PC-3 (cell line): ENCODE results near the gene HMGXB4. TPM values are rescaled to one million over a fixed set of nuclear protein-coding genes. Genes with fewer than 3 reads are reported as not detected.
A peak's percentile ranks its signal among the peaks of the same experiment; 100 is the strongest.

Experiments used
- ATAC-seq: fragments of 200-7000 bp; cut with Tn5 transposase; 2 replicates; pipeline ENCODE4 v1.9.1; 2020; ENCODE audit warnings: mild to moderate bottlenecking, moderate library complexity
- Bru-seq: library from RNA; stranded (reverse); fragments of 400-500 nt; gene quantifications from one replicate; lab custom pipeline; 2021; lab: Mats Ljungman, UMichigan
- BruChase-seq, 2 experiments: library from RNA; stranded (reverse); fragments of 400-500 nt; gene quantifications; one replicate each; lab custom pipeline; 2021; lab: Mats Ljungman, UMichigan
- BruUV-seq: library from RNA; stranded (reverse); fragments of 400-500 nt; replicated peaks from 2 replicates; lab custom pipeline; 2021; lab: Mats Ljungman, UMichigan
- CTCF ChIA-PET: fragments of 300-600 bp; sonication (Branson Sonifier 250); formaldehyde crosslinking; loops from one replicate; lab custom pipeline; 2022; ENCODE audit warnings: antibody characterized with exemption; lab: Charles Lee
- POLR2A ChIA-PET: fragments of 300-600 bp; sonication (Branson Sonifier 250); formaldehyde crosslinking; loops from one replicate; lab custom pipeline; 2022; ENCODE audit warnings: antibody characterized with exemption; ENCODE audit not compliant: unreplicated experiment; lab: Charles Lee
- DNase-seq: peaks from one replicate; pipeline ENCODE4 v3.0.0-alpha.2; 2015
- H2AFZ ChIP-seq: fragments of 300-600 bp; sonication (generic); 2 replicates; pipeline ENCODE4 v1.6.0; 2016; ENCODE audit warnings: antibody characterized with exemption, low read length
- H3F3A ChIP-seq: fragments of 300-600 bp; sonication (generic); one replicate; pipeline ENCODE4 v1.6.0; 2017; ENCODE audit warnings: antibody characterized with exemption, low read length, control low read depth, mild to moderate bottlenecking; ENCODE audit not compliant: unreplicated experiment
- H3K27ac ChIP-seq: fragments of 300-600 bp; sonication (generic); 2 replicates; pipeline ENCODE4 v1.5.1; 2016; ENCODE audit warnings: mild to moderate bottlenecking, low read length
- H3K27me3 ChIP-seq: fragments of 300-600 bp; sonication (generic); 2 replicates; pipeline ENCODE4 v1.6.1; 2016; ENCODE audit warnings: low read length, mixed read lengths
- H3K36me3 ChIP-seq: fragments of 300-600 bp; sonication (generic); 2 replicates; pipeline ENCODE4 v1.6.1; 2016; ENCODE audit warnings: low read depth, mixed run types, low read length, mixed read lengths
- H3K4me1 ChIP-seq: fragments of 300-600 bp; sonication (generic); 2 replicates; pipeline ENCODE4 v1.5.1; 2016; ENCODE audit warnings: low read length; ENCODE audit not compliant: insufficient read depth
- H3K4me2 ChIP-seq: fragments of 300-600 bp; sonication (generic); 2 replicates; pipeline ENCODE4 v1.6.0; 2016; ENCODE audit warnings: low read length
- H3K4me3 ChIP-seq: fragments of 300-600 bp; sonication (generic); 2 replicates; pipeline ENCODE4 v1.5.1; 2016; ENCODE audit warnings: mild to moderate bottlenecking, low read length, mixed read lengths
- H3K79me2 ChIP-seq: fragments of 300-600 bp; sonication (generic); 2 replicates; pipeline ENCODE4 v1.6.1; 2017; ENCODE audit warnings: low read length, mixed read lengths
- H3K9ac ChIP-seq: fragments of 300-600 bp; sonication (generic); 2 replicates; pipeline ENCODE4 v1.6.0; 2016; ENCODE audit warnings: mild to moderate bottlenecking, low read length
- H3K9me2 ChIP-seq: fragments of 300-600 bp; sonication (generic); replicated peaks from 2 replicates; pipeline ENCODE4 v1.6.1; 2016; ENCODE audit warnings: mixed run types, low read length, mixed read lengths
- H3K9me3 ChIP-seq: fragments of 300-600 bp; sonication (generic); 2 replicates; pipeline ENCODE4 v1.6.1; 2016; ENCODE audit warnings: low read length, mixed read lengths
- H4K20me1 ChIP-seq: fragments of 300-600 bp; sonication (generic); 2 replicates; pipeline ENCODE4 v1.6.1; 2016; ENCODE audit warnings: low read length, mixed read lengths
- EZH2 ChIP-seq: fragments of 300-600 bp; sonication (generic); IDR thresholded peaks from one replicate; pipeline ENCODE4 v1.6.1; 2017; ENCODE audit warnings: antibody characterized with exemption, mild to moderate bottlenecking, low read length; ENCODE audit not compliant: unreplicated experiment
- EZH2phosphoT487 ChIP-seq: fragments of 300-600 bp; sonication (generic); IDR thresholded peaks from 2 replicates; pipeline ENCODE4 v1.6.1; 2018; ENCODE audit warnings: mild to moderate bottlenecking, antibody characterized with exemption, low read length, borderline replicate concordance
- intact Hi-C: fragments of 100-400 bp; cut with micrococcal nuclease; formaldehyde crosslinking; loops from 2 replicates; pipeline ENCODE4 v1.9.0; 2023
- long read RNA-seq: library from polyadenylated mRNA; unstranded; transcript quantifications from one replicate; pipeline ENCODE4 v2.0.0, GENCODE V29; 2021; ENCODE audit not compliant: unreplicated experiment
- total RNA-seq: library from RNA; depleted of rRNA; stranded (reverse); fragments of >200 nt; gene quantifications from 2 replicates; pipeline ENCODE4 v1.2.3, GENCODE V29; 2014; rRNA removed
- TF ChIP-seq, protein P1 (sequence below): fragments of 300-600 bp; sonication (generic); conservative IDR thresholded peaks from 2 replicates; pipeline ENCODE4 v1.5.1; 2017; ENCODE audit warnings: antibody characterized with exemption, low read depth, mild to moderate bottlenecking, low read length

HMGXB4 gene, protein sequence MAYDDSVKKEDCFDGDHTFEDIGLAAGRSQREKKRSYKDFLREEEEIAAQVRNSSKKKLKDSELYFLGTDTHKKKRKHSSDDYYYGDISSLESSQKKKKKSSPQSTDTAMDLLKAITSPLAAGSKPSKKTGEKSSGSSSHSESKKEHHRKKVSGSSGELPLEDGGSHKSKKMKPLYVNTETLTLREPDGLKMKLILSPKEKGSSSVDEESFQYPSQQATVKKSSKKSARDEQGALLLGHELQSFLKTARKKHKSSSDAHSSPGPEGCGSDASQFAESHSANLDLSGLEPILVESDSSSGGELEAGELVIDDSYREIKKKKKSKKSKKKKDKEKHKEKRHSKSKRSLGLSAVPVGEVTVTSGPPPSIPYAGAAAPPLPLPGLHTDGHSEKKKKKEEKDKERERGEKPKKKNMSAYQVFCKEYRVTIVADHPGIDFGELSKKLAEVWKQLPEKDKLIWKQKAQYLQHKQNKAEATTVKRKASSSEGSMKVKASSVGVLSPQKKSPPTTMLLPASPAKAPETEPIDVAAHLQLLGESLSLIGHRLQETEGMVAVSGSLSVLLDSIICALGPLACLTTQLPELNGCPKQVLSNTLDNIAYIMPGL
- 12.9 and 18.1 TPM in 2 replicates for total RNA-seq
- Bru-seq, nascent RNA: percentile 84 among the genes with signal in this experiment
- percentile 84 among the genes with signal in this experiment for BruChase-seq, experiment 1, labeled RNA remaining after a 6-hour chase
- percentile 86 among the genes with signal in this experiment for BruChase-seq, experiment 2, labeled RNA remaining after a 2-hour chase
- long read RNA-seq, transcript HMGXB4-203 (4 exons, 1,257 nt): major isoform, 9 of 31 reads
- long read RNA-seq, transcript HMGXB4-204 (5 exons, 1,325 nt): minor isoform, 5 of 31 reads
- long read RNA-seq, partial matches to known transcripts: 15 of 31 reads
- long read RNA-seq, other reads (novel, unspliced or antisense): 2 of 31 reads

DNA sequence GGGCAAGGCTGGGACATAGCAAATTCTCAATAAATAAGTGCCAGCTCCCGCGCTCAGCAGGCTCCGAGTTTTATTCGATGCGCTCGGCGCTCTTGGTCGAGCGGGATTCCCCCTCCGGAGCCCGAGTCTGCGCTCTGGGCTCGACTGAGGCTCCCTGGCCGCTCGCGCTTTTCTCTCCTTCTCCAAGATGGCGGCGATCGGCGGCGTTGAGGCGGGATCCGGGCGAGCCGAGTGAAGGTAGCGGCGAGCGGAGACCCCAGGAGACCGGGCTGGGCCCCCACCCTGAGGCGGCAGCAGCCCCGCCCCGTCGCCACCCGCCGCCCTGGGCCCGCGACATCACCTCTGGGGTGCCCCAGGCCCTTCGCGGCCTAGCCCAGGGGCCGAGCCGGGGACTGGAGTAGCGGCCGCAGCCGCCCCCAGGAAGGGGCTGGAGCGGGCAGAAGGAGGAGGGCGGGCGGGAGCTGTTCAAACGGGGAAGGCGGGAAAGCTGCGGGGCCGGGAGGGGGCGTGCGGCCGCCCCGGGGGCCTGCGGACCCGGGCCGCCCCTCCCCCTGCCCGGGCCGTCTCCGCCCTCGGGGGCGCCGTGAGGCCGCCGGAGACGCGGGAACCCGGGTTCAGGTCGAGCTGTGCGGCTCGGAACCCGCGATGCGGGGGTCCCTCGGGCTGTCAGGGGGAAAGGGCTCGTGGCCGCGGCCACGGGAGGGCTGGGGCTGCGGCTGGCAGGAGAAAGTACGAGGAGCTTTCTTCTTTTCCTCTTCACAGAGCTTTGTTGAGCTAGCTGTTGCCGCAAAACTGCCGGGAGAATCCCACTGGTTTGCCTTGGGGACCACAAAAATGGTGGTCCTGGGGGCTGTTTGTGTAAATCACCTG, at the start of gene HMGXB4:
Gene HMGXB4, plus strand, starts transcription at position 173 of the 870 bp plus-strand sequence. CDS start 4,898 bp downstream, outside the sequence.
- peak within 1 kb of the TSS; percentile 99 for H2AFZ ChIP-seq
- H3K27me3 ChIP-seq: no peaks in the 10 kb centered on the region
- no TSS peak for BruUV-seq
- H3K36me3 ChIP-seq: peaks cover 11% of the 10 kb centered on the region; the same call in 1 of the 2 replicates
- no peaks in the 10 kb centered on the region for H3K9me2 ChIP-seq
- CTCF ChIA-PET: interaction anchor here (1.0 kb wide), 1 partner anchor 26 kb away, joined by 5 read pairs; no protein-coding TSS in a partner anchor
- POLR2A ChIA-PET: no interaction called here
- H3F3A ChIP-seq: no peaks in the 10 kb centered on the region
- peaks cover 14% of the 10 kb centered on the region; the same call in 1 of the 2 replicates for H4K20me1 ChIP-seq
- intact Hi-C loops: no loop called here
- H3K27ac ChIP-seq: peak within 1 kb of the TSS; percentile 60
- peak within 1 kb of the TSS; percentile 99 for H3K9ac ChIP-seq
- peak within 1 kb of the TSS; percentile 92 for H3K4me2 ChIP-seq
- ATAC-seq: peak; percentile 87
- peaks cover 44% of the 10 kb centered on the region for H3K79me2 ChIP-seq
- peaks cover 14% of the 10 kb centered on the region; the same call in 1 of the 2 replicates for H3K4me1 ChIP-seq
- H3K9me3 ChIP-seq: no peaks in the 10 kb centered on the region
- peak within 1 kb of the TSS; percentile 97 for H3K4me3 ChIP-seq
- TF ChIP-seq EZH2phosphoT487 (no peak), EZH2 (no peak)
- TF ChIP-seq, protein P1, sequence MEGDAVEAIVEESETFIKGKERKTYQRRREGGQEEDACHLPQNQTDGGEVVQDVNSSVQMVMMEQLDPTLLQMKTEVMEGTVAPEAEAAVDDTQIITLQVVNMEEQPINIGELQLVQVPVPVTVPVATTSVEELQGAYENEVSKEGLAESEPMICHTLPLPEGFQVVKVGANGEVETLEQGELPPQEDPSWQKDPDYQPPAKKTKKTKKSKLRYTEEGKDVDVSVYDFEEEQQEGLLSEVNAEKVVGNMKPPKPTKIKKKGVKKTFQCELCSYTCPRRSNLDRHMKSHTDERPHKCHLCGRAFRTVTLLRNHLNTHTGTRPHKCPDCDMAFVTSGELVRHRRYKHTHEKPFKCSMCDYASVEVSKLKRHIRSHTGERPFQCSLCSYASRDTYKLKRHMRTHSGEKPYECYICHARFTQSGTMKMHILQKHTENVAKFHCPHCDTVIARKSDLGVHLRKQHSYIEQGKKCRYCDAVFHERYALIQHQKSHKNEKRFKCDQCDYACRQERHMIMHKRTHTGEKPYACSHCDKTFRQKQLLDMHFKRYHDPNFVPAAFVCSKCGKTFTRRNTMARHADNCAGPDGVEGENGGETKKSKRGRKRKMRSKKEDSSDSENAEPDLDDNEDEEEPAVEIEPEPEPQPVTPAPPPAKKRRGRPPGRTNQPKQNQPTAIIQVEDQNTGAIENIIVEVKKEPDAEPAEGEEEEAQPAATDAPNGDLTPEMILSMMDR: no peak
- DNase-seq: peak; percentile 78

DNA sequence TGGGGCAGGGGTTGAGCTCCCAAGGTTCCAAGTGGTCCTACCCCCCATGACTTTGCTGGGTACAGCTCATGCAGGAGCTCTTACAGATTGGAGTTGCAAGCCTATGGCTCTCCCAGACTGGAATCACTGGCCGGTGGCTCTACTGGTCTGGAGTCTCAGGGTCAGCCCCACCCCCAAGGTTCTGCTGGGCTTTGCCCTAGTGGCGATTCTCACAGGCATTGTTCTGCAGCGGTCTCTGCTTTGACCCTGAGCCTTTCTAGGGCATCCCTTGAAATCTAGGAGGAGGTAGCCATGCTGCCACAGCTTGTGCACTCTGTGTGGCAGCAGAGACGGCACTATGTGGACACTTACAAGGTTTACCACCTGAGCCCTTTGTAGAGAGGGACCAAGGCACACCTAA, 49.3 kb upstream of the HMGXB4 start:
- H3K36me3 ChIP-seq: no peaks in the 10 kb centered on the region
- no peaks in the 10 kb centered on the region for H4K20me1 ChIP-seq
- no peak overlapping the region for H3K4me2 ChIP-seq
- no peaks in the 10 kb centered on the region for H3F3A ChIP-seq
- DNase-seq: no peak
- CTCF ChIA-PET: no interaction called here
- intact Hi-C loops: no loop called here
- H3K4me3 ChIP-seq: no peak overlapping the region
- no peak for ATAC-seq
- no peak overlapping the region for H2AFZ ChIP-seq
- H3K9me3 ChIP-seq: no peaks in the 10 kb centered on the region
- H3K27ac ChIP-seq: no peak overlapping the region
- POLR2A ChIA-PET: interaction anchor here (0.6 kb wide), 1 partner anchor 92 kb away, joined by 3 read pairs; no protein-coding TSS in a partner anchor
- no peaks in the 10 kb centered on the region for H3K79me2 ChIP-seq
- no peak overlapping the region for H3K9ac ChIP-seq
- no peaks in the 10 kb centered on the region for H3K9me2 ChIP-seq
- H3K27me3 ChIP-seq: no peaks in the 10 kb centered on the region
- BruUV-seq: no TSS peak
- TF ChIP-seq, protein P1: no peak
- no peak for TF ChIP-seq EZH2
- no peak for TF ChIP-seq EZH2phosphoT487
- no peaks in the 10 kb centered on the region for H3K4me1 ChIP-seq
